NOMO-1 treated with dmso at 0.1 percent for 144 hours (cell line): Measurements from ENCODE around the gene CREM.

ENCODE experiments used
- DNase-seq: peaks from one replicate; lab custom pipeline; 2025; ENCODE audit not compliant: unreplicated experiment; lab: John Stamatoyannopoulos, UW

CREM gene

DNA sequence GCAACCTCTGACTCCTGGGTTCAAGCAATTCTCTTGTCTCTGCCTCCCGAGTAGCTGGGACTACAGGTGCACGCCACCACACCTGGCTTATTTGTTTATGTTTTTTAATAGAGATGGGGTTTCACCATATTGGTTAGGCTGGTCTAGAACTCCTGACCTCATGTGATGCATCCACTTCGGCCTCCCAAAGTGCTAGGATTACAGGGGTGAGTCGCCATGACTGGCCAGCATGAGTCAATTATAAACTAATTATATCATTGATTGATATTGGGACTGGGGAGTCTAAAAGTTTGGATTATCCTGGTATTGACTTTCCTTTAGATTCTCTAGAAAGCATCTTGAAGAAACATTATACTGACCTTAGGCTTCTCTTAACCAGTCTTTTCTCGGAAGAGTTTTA, 135.8 kb downstream of the CREM start:
- no peak for DNase-seq
